Natural killer cell (primary cell): Measurements from ENCODE around the gene RITA1. TPM values are rescaled to one million over a fixed set of nuclear protein-coding genes. Genes with fewer than 3 reads are reported as not detected.

Experiments used
- ATAC-seq, 3 donors: fragments of 150-1000 bp in 2 of 3; fragments of 200-7000 bp in 1 of 3; cut with Tn5 transposase; 1 replicate in 1 of 3; 2 replicates in 2 of 3; pipeline ENCODE4 v1.10.0; 2021; ENCODE audit warnings: mild to moderate bottlenecking in 2 of 3, moderate library complexity in 2 of 3
- DNase-seq, 2 donors: peaks; one replicate each; pipeline versions ENCODE4 v3.0.0 to v3.0.0-alpha.2; 2013 to 2021; ENCODE audit warnings: mixed read lengths in 1 of 2
- H3K27ac ChIP-seq: one replicate; pipeline ENCODE4 v1.5.1; 2013; ENCODE audit warnings: mild to moderate bottlenecking, low read length
- H3K27me3 ChIP-seq: one replicate; pipeline ENCODE4 v1.6.1; 2013; ENCODE audit warnings: low read length; ENCODE audit not compliant: control insufficient read depth, insufficient read depth
- H3K36me3 ChIP-seq: one replicate; pipeline ENCODE4 v1.6.1; 2013; ENCODE audit warnings: low read length; ENCODE audit not compliant: control insufficient read depth, insufficient read depth
- H3K4me1 ChIP-seq: one replicate; pipeline ENCODE4 v1.6.1; 2013; ENCODE audit warnings: low read length; ENCODE audit not compliant: control insufficient read depth, insufficient read depth
- H3K4me3 ChIP-seq: one replicate; pipeline ENCODE4 v1.5.1; 2013; ENCODE audit warnings: low read length
- H3K9me3 ChIP-seq: one replicate; pipeline ENCODE4 v1.6.1; 2013; ENCODE audit warnings: low read length; ENCODE audit not compliant: control insufficient read depth, insufficient read depth
- H3K27ac Mint-ChIP-seq, 2 donors: one replicate each; pipeline ENCODE4 v1.8.0; 2022; ENCODE audit warnings: mild to moderate bottlenecking in 2 of 2, mixed read lengths in 2 of 2, moderate library complexity in 1 of 2
- H3K27me3 Mint-ChIP-seq, 2 donors: one replicate each; pipeline ENCODE4 v1.8.0; 2022; ENCODE audit warnings: low read depth in 2 of 2, mixed read lengths in 2 of 2
- H3K36me3 Mint-ChIP-seq: one replicate; pipeline ENCODE4 v1.8.0; 2022; ENCODE audit warnings: mixed read lengths
- H3K4me1 Mint-ChIP-seq, 2 donors: one replicate each; pipeline ENCODE4 v1.8.0; 2022; ENCODE audit warnings: mixed read lengths in 2 of 2
- H3K4me3 Mint-ChIP-seq: one replicate; pipeline ENCODE4 v1.8.0; 2022; ENCODE audit warnings: mild to moderate bottlenecking, moderate library complexity, mixed read lengths
- H3K9me3 Mint-ChIP-seq, 2 donors: one replicate each; pipeline ENCODE4 v1.8.0; 2022; ENCODE audit warnings: mixed read lengths in 2 of 2
- CTCF ChIP-seq: fragments of 200-600 bp; IDR thresholded peaks from one replicate; pipeline ENCODE4 v1.8.0; 2022; ENCODE audit warnings: antibody characterized with exemption
- WGBS: methylation state at CpG from one replicate; pipeline ENCODE4 v1.1.7; 2013; ENCODE audit warnings: missing lambda C conversion rate; ENCODE audit not compliant: insufficient coverage; 5-methylcytosine and 5-hydroxymethylcytosine counted together
- intact Hi-C: fragments of 100-400 bp; cut with micrococcal nuclease; formaldehyde crosslinking; loops from one replicate; pipeline ENCODE4 v1.14.2; 2022
- total RNA-seq, 4 donors: library from RNA; stranded (reverse); fragments of 120-200 nt in 1 of 4; gene quantifications; one replicate each; pipeline versions ENCODE4 v1.2.3 to v1.2.4, GENCODE V29; 2013 to 2022

RITA1 gene
- total RNA-seq, 3 donors from 2014 or later (not counting 1 experiment from before 2014, with no cell fraction given), result 7.7 to 13.8 (median 12.0) TPM

- Histone ChIP-seq H3K27ac (no peak overlapping the region), H3K9me3 (no peaks in the 10 kb centered on the region), H3K4me1 (peaks cover 13% of the 10 kb centered on the region), H3K4me3 (no peak overlapping the region), H3K36me3 (peaks cover 21% of the 10 kb centered on the region), H3K27me3 (no peaks in the 10 kb centered on the region)
- H3K4me1 Mint-ChIP-seq, result peaks cover 21 to 22% of the 10 kb centered on the region in 2 donors
- no peak overlapping the region for H3K27ac Mint-ChIP-seq
- 94% methylated on average over 4 of the region's 4 CpGs for WGBS
- DNase-seq (no peak), ATAC-seq (no peak)
- H3K4me3 Mint-ChIP-seq, result no peak overlapping the region
- H3K27me3 Mint-ChIP-seq, result no peaks in the 10 kb centered on the region
- no peak for TF ChIP-seq CTCF
- no peaks in the 10 kb centered on the region for H3K9me3 Mint-ChIP-seq
- peaks cover 7% of the 10 kb centered on the region for H3K36me3 Mint-ChIP-seq
- intact Hi-C loops, result loop anchor here (10.0 kb wide), 1 partner anchor 144 kb away; the partner anchor contains the start of gene SLC8B1
These were observed 5.2 kb downstream of the RITA1 start for GRCh38 chr12:113190761-113191160.

- H3K36me3 Mint-ChIP-seq, result peaks cover 7% of the 10 kb centered on the region
- H3K4me1 Mint-ChIP-seq, result peaks cover 18 to 19% of the 10 kb centered on the region in 2 donors
- 96% methylated on average over 19 of the region's 19 CpGs for WGBS
- no peak for TF ChIP-seq CTCF
- no peaks in the 10 kb centered on the region for H3K9me3 Mint-ChIP-seq
- no peaks in the 10 kb centered on the region for H3K27me3 Mint-ChIP-seq
- peaks cover 9% of the 10 kb centered on the region for H3K4me1 ChIP-seq
- no peak overlapping the region for H3K27ac ChIP-seq
- intact Hi-C loops, result loop anchor here (10.0 kb wide), 1 partner anchor 144 kb away; the partner anchor contains the start of gene SLC8B1
- no peak for ATAC-seq
- no peak for DNase-seq
- no peak overlapping the region for H3K4me3 Mint-ChIP-seq
- H3K36me3 ChIP-seq, result peaks cover 21% of the 10 kb centered on the region
- no peak overlapping the region for H3K4me3 ChIP-seq
- H3K27me3 ChIP-seq, result no peaks in the 10 kb centered on the region
- H3K9me3 ChIP-seq, result no peaks in the 10 kb centered on the region
- H3K27ac Mint-ChIP-seq, result no peak overlapping the region
These were observed 5.7 kb downstream of the RITA1 start for GRCh38 chr12:113191227-113191626.

GRCh38 chr12:113194971-113195391 is 9.5 kb downstream of the RITA1 start:
- H3K4me3 Mint-ChIP-seq, result no peak overlapping the region
- no peaks in the 10 kb centered on the region for H3K27me3 Mint-ChIP-seq
- no peak overlapping the region for H3K27ac ChIP-seq
- 95% methylated on average over 4 of the region's 4 CpGs for WGBS
- H3K9me3 Mint-ChIP-seq, result no peaks in the 10 kb centered on the region
- H3K4me1 Mint-ChIP-seq, result no peaks in the 10 kb centered on the region
- DNase-seq (no peak), ATAC-seq (no peak)
- H3K4me1 ChIP-seq, result peaks cover 7% of the 10 kb centered on the region
- H3K36me3 Mint-ChIP-seq, result no peaks in the 10 kb centered on the region
- peaks cover 21% of the 10 kb centered on the region for H3K36me3 ChIP-seq
- H3K27me3 ChIP-seq, result no peaks in the 10 kb centered on the region
- TF ChIP-seq CTCF, result no peak
- intact Hi-C loops, result loop anchor here (5.0 to 10.0 kb wide), 2 partner anchors 37 to 140 kb away; partner anchors contain the start of gene SLC8B1
- no peak overlapping the region for H3K27ac Mint-ChIP-seq
- H3K4me3 ChIP-seq, result no peak overlapping the region
- no peaks in the 10 kb centered on the region for H3K9me3 ChIP-seq

- Mint-ChIP-seq H3K9me3 (no peaks in the 10 kb centered on the region), H3K27ac (no peak overlapping the region), H3K36me3 (no peaks in the 10 kb centered on the region), H3K27me3 (no peaks in the 10 kb centered on the region), H3K4me1 (no peaks in the 10 kb centered on the region), H3K4me3 (no peak overlapping the region)
- H3K27ac ChIP-seq, result no peak overlapping the region
- H3K4me3 ChIP-seq, result no peak overlapping the region
- ATAC-seq (no peak), DNase-seq (no peak)
- H3K36me3 ChIP-seq, result peaks cover 19% of the 10 kb centered on the region
- intact Hi-C loops, result loop anchor here (5.0 to 10.0 kb wide), 2 partner anchors 37 to 139 kb away; partner anchors contain the start of gene SLC8B1
- H3K4me1 ChIP-seq, result peaks cover 9% of the 10 kb centered on the region
- TF ChIP-seq CTCF, result no peak
- H3K9me3 ChIP-seq, result no peaks in the 10 kb centered on the region
- no peaks in the 10 kb centered on the region for H3K27me3 ChIP-seq
- 99% methylated on average over 10 of the region's 13 CpGs for WGBS
These were observed 10.1 kb downstream of the RITA1 start for GRCh38 chr12:113195598-113195997.
